ENCODE results near the gene IL1A. TPM values are rescaled to one million over a fixed set of nuclear protein-coding genes. Genes with fewer than 3 reads are reported as not detected.

The IL1A gene
- total RNA-seq, 2 experiments from 2014 or later = not detected

GRCh38 chr2:112790305-112790704, 6.0 kb upstream of the IL1A start:
- POLR2A ChIA-PET = no interaction called here
- Histone ChIP-seq H3K4me3 (ENCODE audit: low read length) (no peak overlapping the region), H3K9me3 (ENCODE audit: control insufficient read depth in 1 of 2, insufficient read depth in 1 of 2, low read length in 2 of 2) (no peaks in the 10 kb centered on the region), H3K36me3 (ENCODE audit: insufficient read depth, low read length) (no peaks in the 10 kb centered on the region), H3K27ac (ENCODE audit: low read depth in 1 of 2, low read length in 2 of 2) (no peak overlapping the region), H3K27me3 (ENCODE audit: control insufficient read depth in 1 of 2, insufficient read depth in 2 of 2, low read length in 2 of 2) (no peaks in the 10 kb centered on the region), H3K4me1 (ENCODE audit: insufficient read depth, low read length) (no peaks in the 10 kb centered on the region)
- H3K36me3 Mint-ChIP-seq (ENCODE audit: low read depth) = no peaks in the 10 kb centered on the region
- no peak for TF ChIP-seq CTCF (IDR thresholded peaks at IDR 0.05)
- intact Hi-C loops (cut with DNase I, micrococcal nuclease) = no loop called here
- no peak overlapping the region for H3K4me3 Mint-ChIP-seq
- H3K9me3 Mint-ChIP-seq = no peaks in the 10 kb centered on the region
- H3K4me1 Mint-ChIP-seq (ENCODE audit: low read depth) = no peaks in the 10 kb centered on the region
- CTCF ChIA-PET = no interaction called here
- H3K27ac Mint-ChIP-seq = no peak overlapping the region
- ATAC-seq (ENCODE audit: poor library complexity) = no peak
- no peak for DNase-seq
- no peaks in the 10 kb centered on the region for H3K27me3 Mint-ChIP-seq

DNA sequence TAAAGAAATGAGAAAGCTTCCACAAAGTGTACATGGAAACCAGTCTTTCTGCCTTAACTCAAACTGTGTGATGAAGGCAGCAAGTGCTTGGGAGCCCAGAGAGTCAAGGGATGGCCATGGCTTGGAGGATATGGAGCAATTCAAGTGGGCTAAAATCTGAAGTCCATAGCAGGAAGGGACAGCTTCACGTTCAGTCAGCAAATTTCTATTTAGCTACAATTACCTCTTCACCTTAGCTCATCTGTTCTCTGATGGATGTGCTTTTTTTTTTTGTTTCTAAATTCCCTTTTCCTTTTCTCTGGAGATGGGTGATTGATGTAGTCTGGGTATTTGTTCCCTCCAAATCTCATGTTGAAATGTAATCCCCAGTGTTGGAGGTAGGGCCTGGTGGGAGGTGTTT, 4.9 kb upstream of the IL1A start:
- ChIA-PET CTCF (interaction anchor here (0.6 kb wide), 1 partner anchor 72 kb away, joined by 3 read pairs; no protein-coding TSS in a partner anchor), POLR2A (no interaction called here)
- H3K27ac Mint-ChIP-seq = no peak overlapping the region

GRCh38 chr2:112788653-112789052, 4.4 kb upstream of the IL1A start:
- H3K27me3 ChIP-seq (ENCODE audit: control insufficient read depth in 1 of 2, insufficient read depth in 2 of 2, low read length in 2 of 2) = no peaks in the 10 kb centered on the region
- peaks cover 11% of the 10 kb centered on the region for H3K27me3 Mint-ChIP-seq
- no peaks in the 10 kb centered on the region for H3K4me1 Mint-ChIP-seq (ENCODE audit: low read depth)
- POLR2A ChIA-PET = no interaction called here
- DNase-seq (no peak), ATAC-seq (ENCODE audit: poor library complexity) (no peak)
- no peaks in the 10 kb centered on the region for H3K36me3 Mint-ChIP-seq (ENCODE audit: low read depth)
- H3K27ac ChIP-seq (ENCODE audit: low read depth in 1 of 2, low read length in 2 of 2) = no peak overlapping the region
- no peaks in the 10 kb centered on the region for H3K9me3 ChIP-seq (ENCODE audit: control insufficient read depth in 1 of 2, insufficient read depth in 1 of 2, low read length in 2 of 2)
- intact Hi-C loops (cut with DNase I, micrococcal nuclease) = no loop called here
- no peaks in the 10 kb centered on the region for H3K9me3 Mint-ChIP-seq
- H3K4me3 ChIP-seq (ENCODE audit: low read length) = no peak overlapping the region
- no peak overlapping the region for H3K4me3 Mint-ChIP-seq
- no peaks in the 10 kb centered on the region for H3K4me1 ChIP-seq (ENCODE audit: insufficient read depth, low read length)
- CTCF ChIA-PET = no interaction called here
- H3K36me3 ChIP-seq (ENCODE audit: insufficient read depth, low read length) = no peaks in the 10 kb centered on the region
- no peak for TF ChIP-seq CTCF (IDR thresholded peaks at IDR 0.05)
- H3K27ac Mint-ChIP-seq = no peak overlapping the region

More for the DNA sequence above, 4.9 kb upstream of the IL1A start:
- intact Hi-C loops (cut with DNase I, micrococcal nuclease) = no loop called here
- Histone ChIP-seq H3K4me1 (ENCODE audit: insufficient read depth, low read length) (no peaks in the 10 kb centered on the region), H3K36me3 (ENCODE audit: insufficient read depth, low read length) (no peaks in the 10 kb centered on the region), H3K9me3 (ENCODE audit: control insufficient read depth in 1 of 2, insufficient read depth in 1 of 2, low read length in 2 of 2) (no peaks in the 10 kb centered on the region), H3K27me3 (ENCODE audit: control insufficient read depth in 1 of 2, insufficient read depth in 2 of 2, low read length in 2 of 2) (no peaks in the 10 kb centered on the region), H3K27ac (ENCODE audit: low read depth in 1 of 2, low read length in 2 of 2) (no peak overlapping the region), H3K4me3 (ENCODE audit: low read length) (no peak overlapping the region)
- ATAC-seq (ENCODE audit: poor library complexity) (no peak), DNase-seq (no peak)
- H3K4me3 Mint-ChIP-seq = no peak overlapping the region
- H3K27me3 Mint-ChIP-seq = peaks cover 8% of the 10 kb centered on the region
- H3K9me3 Mint-ChIP-seq = no peaks in the 10 kb centered on the region
- TF ChIP-seq CTCF (IDR thresholded peaks at IDR 0.05) = no peak
- H3K36me3 Mint-ChIP-seq (ENCODE audit: low read depth) = no peaks in the 10 kb centered on the region
- no peaks in the 10 kb centered on the region for H3K4me1 Mint-ChIP-seq (ENCODE audit: low read depth)
